GM12874 (cell line): Measurements from ENCODE around the gene KLF17.

Experiments
- TF ChIP-seq, protein P1 (sequence below): IDR thresholded peaks from 2 replicates; pipeline ENCODE4 v1.5.1; 2011; ENCODE audit warnings: low read depth, mild to moderate bottlenecking, control low read depth, low read length, moderate library complexity; ENCODE audit not compliant: insufficient read depth

KLF17 gene

GRCh38 chr1:44110916-44111315, 7.7 kb upstream of the KLF17 start:
- TF ChIP-seq, protein P1, sequence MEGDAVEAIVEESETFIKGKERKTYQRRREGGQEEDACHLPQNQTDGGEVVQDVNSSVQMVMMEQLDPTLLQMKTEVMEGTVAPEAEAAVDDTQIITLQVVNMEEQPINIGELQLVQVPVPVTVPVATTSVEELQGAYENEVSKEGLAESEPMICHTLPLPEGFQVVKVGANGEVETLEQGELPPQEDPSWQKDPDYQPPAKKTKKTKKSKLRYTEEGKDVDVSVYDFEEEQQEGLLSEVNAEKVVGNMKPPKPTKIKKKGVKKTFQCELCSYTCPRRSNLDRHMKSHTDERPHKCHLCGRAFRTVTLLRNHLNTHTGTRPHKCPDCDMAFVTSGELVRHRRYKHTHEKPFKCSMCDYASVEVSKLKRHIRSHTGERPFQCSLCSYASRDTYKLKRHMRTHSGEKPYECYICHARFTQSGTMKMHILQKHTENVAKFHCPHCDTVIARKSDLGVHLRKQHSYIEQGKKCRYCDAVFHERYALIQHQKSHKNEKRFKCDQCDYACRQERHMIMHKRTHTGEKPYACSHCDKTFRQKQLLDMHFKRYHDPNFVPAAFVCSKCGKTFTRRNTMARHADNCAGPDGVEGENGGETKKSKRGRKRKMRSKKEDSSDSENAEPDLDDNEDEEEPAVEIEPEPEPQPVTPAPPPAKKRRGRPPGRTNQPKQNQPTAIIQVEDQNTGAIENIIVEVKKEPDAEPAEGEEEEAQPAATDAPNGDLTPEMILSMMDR: no peak

DNA sequence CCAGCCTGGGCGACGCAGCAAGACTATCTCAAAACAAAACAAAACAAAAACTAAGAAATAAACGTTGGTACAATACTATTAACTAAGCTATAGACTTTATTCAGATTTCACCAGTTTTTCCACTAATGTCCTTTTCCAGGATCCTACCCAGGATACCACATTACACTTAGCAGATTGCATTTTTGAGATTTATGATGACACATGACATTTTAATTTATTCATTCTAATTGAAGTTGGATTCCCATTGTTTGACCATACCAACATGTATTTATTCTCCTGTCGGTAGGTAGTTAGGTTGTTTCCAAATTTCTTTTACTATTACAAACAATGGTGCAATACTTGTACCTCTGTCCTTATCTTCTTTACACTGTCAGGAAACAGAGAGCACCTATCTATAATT, 6.8 kb upstream of the KLF17 start:
- TF ChIP-seq, protein P1: no peak

- TF ChIP-seq, protein P1: no peak
These were observed 6.1 kb upstream of the KLF17 start for GRCh38 chr1:44112486-44112885.

DNA sequence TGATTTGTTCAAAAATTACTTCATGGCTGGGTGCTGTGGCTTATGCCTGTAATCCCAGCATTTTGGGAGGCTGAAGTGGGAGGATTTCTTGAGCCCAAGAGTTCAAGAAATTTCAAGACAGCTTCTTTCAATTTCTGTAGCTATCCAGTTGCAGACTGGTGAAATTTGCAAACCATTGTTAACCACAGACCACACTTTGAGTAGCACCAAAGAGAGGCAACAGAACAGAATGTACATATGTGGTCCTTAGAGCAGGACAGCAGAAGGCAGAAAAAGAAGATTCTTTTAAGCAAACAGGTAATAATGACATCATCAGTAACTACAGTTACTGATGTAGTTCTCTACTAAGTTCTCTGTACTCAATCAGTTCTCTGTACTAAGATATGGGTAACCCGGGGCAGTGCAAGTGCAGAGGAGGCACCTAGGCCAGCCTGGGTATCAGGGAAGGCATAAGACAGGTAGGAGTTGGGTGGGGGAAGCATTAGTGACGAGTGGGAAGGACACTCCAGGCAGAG, 5.5 kb upstream of the KLF17 start:
- TF ChIP-seq, protein P1: no peak

- TF ChIP-seq, protein P1: no peak
These were observed 4.5 kb upstream of the KLF17 start for GRCh38 chr1:44114098-44114497.

GRCh38 chr1:44119525-44119924, 904 bp downstream of the KLF17 start:
- TF ChIP-seq, protein P1: no peak

DNA sequence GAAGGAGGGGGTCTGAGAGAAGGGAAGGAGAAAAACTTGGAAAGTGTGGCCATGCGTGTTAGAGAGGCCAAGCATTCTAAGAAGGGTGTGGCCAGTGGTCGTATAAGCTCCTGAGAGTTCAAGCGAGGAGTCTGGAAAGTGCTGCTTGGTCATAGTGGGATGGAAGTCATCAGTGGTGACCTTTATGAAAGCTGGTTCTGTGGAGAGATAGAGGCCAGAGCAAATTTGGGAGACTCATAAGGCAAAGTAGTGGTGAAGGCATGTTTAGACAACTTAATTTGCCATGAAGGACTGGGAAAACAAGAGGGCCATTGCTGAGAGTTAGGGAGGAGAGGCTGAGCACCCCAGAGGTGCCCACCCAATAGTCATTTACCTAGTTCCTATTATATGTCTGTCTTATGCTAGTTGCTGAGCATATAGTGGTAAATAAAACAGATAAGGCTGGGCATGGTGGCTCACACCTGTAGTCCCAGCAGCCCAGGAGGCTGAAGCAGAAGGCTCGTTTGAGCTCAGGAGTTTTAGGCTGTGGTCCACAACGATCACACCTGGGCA, 1.9 kb downstream of the KLF17 start:
- TF ChIP-seq, protein P1: no peak
